ENCODE measurements around the gene PLA2G4A.

DNA sequence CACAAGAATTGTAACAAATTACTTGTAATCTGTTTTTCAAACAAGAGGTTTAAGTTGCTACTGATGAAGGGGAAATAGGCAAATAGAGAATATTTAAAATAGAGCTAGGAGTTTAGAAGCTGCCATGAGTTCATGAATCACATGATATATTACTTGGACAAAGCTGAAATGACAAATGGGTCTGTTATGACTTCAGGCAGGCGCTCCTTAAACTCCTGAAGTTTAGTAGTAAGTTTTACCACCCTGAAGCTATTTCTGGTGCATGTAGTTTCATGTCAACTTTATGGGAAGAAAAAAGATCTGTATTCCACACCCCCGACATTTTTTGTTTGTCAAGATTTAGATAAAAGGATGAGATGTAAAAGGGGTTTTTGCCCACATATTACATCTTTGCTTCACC lies 58.5 kb downstream of the PLA2G4A start:
- TF ChIP-seq, protein P1, sequence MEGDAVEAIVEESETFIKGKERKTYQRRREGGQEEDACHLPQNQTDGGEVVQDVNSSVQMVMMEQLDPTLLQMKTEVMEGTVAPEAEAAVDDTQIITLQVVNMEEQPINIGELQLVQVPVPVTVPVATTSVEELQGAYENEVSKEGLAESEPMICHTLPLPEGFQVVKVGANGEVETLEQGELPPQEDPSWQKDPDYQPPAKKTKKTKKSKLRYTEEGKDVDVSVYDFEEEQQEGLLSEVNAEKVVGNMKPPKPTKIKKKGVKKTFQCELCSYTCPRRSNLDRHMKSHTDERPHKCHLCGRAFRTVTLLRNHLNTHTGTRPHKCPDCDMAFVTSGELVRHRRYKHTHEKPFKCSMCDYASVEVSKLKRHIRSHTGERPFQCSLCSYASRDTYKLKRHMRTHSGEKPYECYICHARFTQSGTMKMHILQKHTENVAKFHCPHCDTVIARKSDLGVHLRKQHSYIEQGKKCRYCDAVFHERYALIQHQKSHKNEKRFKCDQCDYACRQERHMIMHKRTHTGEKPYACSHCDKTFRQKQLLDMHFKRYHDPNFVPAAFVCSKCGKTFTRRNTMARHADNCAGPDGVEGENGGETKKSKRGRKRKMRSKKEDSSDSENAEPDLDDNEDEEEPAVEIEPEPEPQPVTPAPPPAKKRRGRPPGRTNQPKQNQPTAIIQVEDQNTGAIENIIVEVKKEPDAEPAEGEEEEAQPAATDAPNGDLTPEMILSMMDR (IDR thresholded peaks at IDR 0.05; ENCODE audit: insufficient read depth, low read length), result no peak
- no peak for TF ChIP-seq POLR2AphosphoS5 (IDR thresholded peaks at IDR 0.05; ENCODE audit: low read depth)
- TF ChIP-seq GABPA (IDR thresholded peaks at IDR 0.05; ENCODE audit: low read depth), result no peak
- no peak for TF ChIP-seq SPI1 (IDR thresholded peaks at IDR 0.05; ENCODE audit: borderline replicate concordance, low read depth)
